Measurements from ENCODE around the gene SBF1.

GRCh38 chr22:50417411-50418210 is 57.2 kb downstream of the SBF1 start:
- TF ChIP-seq POLR2A (IDR thresholded peaks at IDR 0.05) (no peak), CTCF (IDR thresholded peaks at IDR 0.05) (no peak)

All from gastroesophageal sphincter (tissue), 3 donors.